Neutrophil (primary cell): Measurements from ENCODE around the gene PKDREJ.

Experiments
- H3K27ac ChIP-seq: fragments of 200-600 bp; sonication (generic); 2 replicates; pipeline ENCODE4 v1.5.1; 2016; ENCODE audit warnings: mild to moderate bottlenecking, moderate library complexity
- H3K27me3 ChIP-seq: fragments of 200-600 bp; sonication (generic); 2 replicates; pipeline ENCODE4 v1.6.0; 2016; ENCODE audit warnings: mild to moderate bottlenecking
- H3K36me3 ChIP-seq: fragments of 200-600 bp; sonication (generic); 2 replicates; pipeline ENCODE4 v1.5.1; 2017
- H3K4me1 ChIP-seq, 2 experiments: fragments of 200-600 bp in 1 of 2; sonication (generic) in 1 of 2; 1 replicate in 1 of 2; 2 replicates in 1 of 2; pipeline versions ENCODE4 v1.5.1 to v1.6.1; 2013 to 2016; ENCODE audit warnings: low read depth in 1 of 2, low read length in 1 of 2, mild to moderate bottlenecking in 1 of 2, moderate library complexity in 1 of 2; ENCODE audit not compliant: control insufficient read depth in 1 of 2, insufficient read depth in 1 of 2
- H3K4me3 ChIP-seq, 2 experiments: fragments of 200-600 bp in 1 of 2; sonication (generic) in 1 of 2; 1 replicate in 1 of 2; 2 replicates in 1 of 2; pipeline ENCODE4 v1.5.1; 2013 to 2016; ENCODE audit warnings: low read depth in 1 of 2, low read length in 1 of 2, mild to moderate bottlenecking in 1 of 2, moderate library complexity in 1 of 2
- H3K9me3 ChIP-seq: fragments of 200-600 bp; sonication (generic); 2 replicates; pipeline ENCODE4 v1.5.1; 2016
- CTCF ChIP-seq: fragments of 200-600 bp; sonication (generic); IDR thresholded peaks from 2 replicates; pipeline ENCODE4 v1.5.1; 2016; ENCODE audit warnings: antibody characterized with exemption

The PKDREJ gene

DNA sequence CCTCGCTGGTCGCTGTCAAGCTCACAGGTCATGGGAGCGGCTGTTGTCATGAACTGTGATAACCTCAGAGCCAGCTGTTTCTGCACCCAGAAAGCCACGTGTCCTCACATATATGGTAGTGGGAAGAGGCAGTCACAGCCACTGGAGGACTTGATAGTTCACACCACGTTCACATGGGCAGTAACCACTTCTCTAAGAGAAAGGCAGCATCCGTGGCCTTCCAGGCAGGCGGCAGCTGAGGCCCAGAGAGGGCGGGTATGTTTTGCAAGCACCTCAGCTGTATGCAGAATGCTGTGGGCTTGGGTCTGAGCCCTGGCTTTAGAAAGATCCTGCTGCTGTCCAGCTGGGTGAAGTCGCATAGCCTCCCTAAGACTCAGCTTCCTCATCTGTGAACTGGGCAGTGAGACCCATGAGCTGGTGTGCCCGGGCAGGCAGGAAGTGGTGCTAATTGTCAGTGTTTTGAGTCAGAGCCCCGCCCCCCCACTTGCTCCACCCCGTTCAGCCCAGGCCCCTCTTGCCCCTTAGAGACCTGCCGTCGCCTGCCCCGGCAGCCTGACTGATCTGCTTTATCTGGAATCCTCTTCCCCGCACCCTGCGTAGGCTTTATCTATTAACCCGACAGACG is 18.0 kb upstream of the PKDREJ start:
- H3K9me3 ChIP-seq, result no peaks in the 10 kb centered on the region
- no peaks in the 10 kb centered on the region for H3K27me3 ChIP-seq
- H3K36me3 ChIP-seq, result peaks cover 69% of the 10 kb centered on the region
- no peak overlapping the region for H3K4me3 ChIP-seq
- no peaks in the 10 kb centered on the region for H3K4me1 ChIP-seq
- H3K27ac ChIP-seq, result peak overlapping the region; percentile 44
- TF ChIP-seq CTCF, result no peak

DNA sequence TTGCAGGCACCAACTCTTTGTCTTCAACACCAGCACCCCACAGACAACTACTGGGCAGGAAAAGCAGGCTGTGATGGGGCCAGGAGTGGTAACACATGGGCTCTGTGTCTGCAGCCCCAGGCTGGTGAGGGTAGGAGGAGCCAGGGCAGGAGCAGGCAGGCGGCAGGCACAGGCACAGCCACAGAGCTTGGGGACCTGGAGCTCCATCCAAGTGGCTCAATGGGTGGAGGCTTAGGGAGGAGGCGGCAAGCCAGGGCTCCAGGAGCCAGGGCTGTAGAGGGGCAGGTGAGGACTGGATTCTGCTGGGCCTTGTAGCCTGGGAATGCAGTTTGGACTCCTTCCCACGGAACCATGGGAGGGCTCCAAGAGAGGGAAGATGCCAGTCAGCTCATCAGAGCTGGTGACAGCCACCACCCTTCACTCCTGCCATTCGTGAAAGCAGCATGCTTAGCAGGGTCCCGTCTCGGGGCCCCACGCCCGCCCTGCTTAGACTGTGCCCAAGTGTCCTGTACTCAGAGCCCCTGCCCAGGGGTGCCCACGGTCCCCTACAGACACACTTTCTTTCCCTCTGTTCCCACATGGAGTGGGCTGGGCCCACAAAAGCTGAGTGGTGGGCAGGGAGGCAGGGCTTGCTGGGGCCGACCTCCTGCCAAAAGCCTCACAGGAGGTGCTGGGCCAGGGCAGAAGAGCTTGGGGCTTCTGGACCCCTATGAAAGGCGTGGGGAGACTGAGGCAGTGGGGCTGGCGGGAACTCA is 17.1 kb upstream of the PKDREJ start:
- no peak overlapping the region for H3K4me3 ChIP-seq
- no peaks in the 10 kb centered on the region for H3K27me3 ChIP-seq
- H3K4me1 ChIP-seq, result no peaks in the 10 kb centered on the region
- H3K27ac ChIP-seq, result no peak overlapping the region
- H3K9me3 ChIP-seq, result no peaks in the 10 kb centered on the region
- no peak for TF ChIP-seq CTCF
- peaks cover 75% of the 10 kb centered on the region for H3K36me3 ChIP-seq

GRCh38 chr22:46278656-46279645 is 15.8 kb upstream of the PKDREJ start:
- peaks cover 76% of the 10 kb centered on the region for H3K36me3 ChIP-seq

GRCh38 chr22:46276563-46276962 is 13.4 kb upstream of the PKDREJ start:
- Histone ChIP-seq H3K27me3 (no peaks in the 10 kb centered on the region), H3K4me3 (no peak overlapping the region), H3K36me3 (peaks cover 84% of the 10 kb centered on the region), H3K9me3 (no peaks in the 10 kb centered on the region), H3K4me1 (no peaks in the 10 kb centered on the region), H3K27ac (no peak overlapping the region)
- no peak for TF ChIP-seq CTCF

More at GRCh38 chr22:46278656-46279645, 15.8 kb upstream of the PKDREJ start:
- Histone ChIP-seq H3K27ac (no peak overlapping the region), H3K27me3 (no peaks in the 10 kb centered on the region), H3K4me1 (no peaks in the 10 kb centered on the region), H3K4me3 (no peak overlapping the region), H3K9me3 (no peaks in the 10 kb centered on the region)
- TF ChIP-seq CTCF, result no peak

DNA sequence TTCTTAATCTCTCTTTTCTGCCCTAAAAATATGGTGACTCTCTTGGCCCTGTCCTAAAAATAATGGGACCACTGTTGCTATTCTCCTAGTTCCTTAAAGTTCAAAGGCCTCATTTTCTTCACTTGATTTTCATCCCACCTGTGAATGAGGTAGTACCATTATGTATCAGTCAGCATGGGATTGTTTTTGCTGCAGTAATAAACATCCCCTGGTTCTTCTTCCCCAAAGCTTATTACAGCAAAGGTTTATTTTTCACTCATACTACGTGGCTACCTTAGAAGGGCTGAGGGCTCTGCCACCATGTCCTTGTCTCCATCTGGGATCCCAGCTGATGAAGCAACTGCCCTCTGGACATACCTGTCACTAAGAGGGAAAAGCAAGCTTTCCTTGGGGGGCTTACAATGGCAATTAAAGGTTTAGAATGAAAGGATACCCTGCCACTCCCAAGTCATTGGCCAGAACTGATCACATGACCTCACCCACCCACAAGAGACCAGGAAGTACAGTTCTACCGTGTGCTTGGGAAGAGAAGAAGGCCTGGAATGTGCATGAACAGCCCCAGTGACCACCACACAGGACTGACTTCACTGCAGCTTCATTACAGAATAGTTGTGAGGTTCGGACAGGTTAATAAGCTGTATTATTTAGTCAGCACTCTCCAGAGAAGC is 12.4 kb upstream of the PKDREJ start:
- Histone ChIP-seq H3K36me3 (peaks cover 78% of the 10 kb centered on the region), H3K27me3 (no peaks in the 10 kb centered on the region), H3K27ac (no peak overlapping the region), H3K4me3 (no peak overlapping the region), H3K4me1 (no peaks in the 10 kb centered on the region), H3K9me3 (no peaks in the 10 kb centered on the region)
- TF ChIP-seq CTCF, result no peak
